Adrenal gland (tissue), 12 donors: ENCODE results near the gene TLE7. TPM values are rescaled to one million over a fixed set of nuclear protein-coding genes. Genes with fewer than 3 reads are reported as not detected.

Experiments
- DNase-seq, 7 donors: peaks; one replicate each; pipeline ENCODE4 v3.0.0-alpha.2; 2019 to 2020
- H3K27ac ChIP-seq, 5 donors: fragments of 200-600 bp; sonication (generic) in 4 of 5; 1 replicate in 3 of 5; 2 replicates in 2 of 5; pipeline versions ENCODE4 v1.5.1 to v1.8.0; 2016 to 2020; ENCODE audit warnings: mild to moderate bottlenecking in 1 of 5
- H3K27me3 ChIP-seq: fragments of 200-600 bp; 2 replicates; pipeline ENCODE4 v1.8.0; 2021
- H3K36me3 ChIP-seq, 2 donors: fragments of 200-600 bp; replicated peaks in 1 of 2; 1 replicate in 1 of 2; 2 replicates in 1 of 2; pipeline versions ENCODE4 v1.5.1 to v1.8.0; 2018 to 2022
- H3K4me1 ChIP-seq, 2 donors: fragments of 200-600 bp; replicated peaks in 1 of 2; 1 replicate in 1 of 2; 2 replicates in 1 of 2; pipeline versions ENCODE4 v1.5.1 to v1.8.0; 2018 to 2021
- H3K4me3 ChIP-seq, 4 donors: fragments of 200-600 bp; sonication (generic) in 3 of 4; one replicate each; pipeline ENCODE4 v1.5.1; 2016 to 2018
- H3K9me3 ChIP-seq, 3 donors: fragments of 200-600 bp; sonication (generic) in 1 of 3; replicated peaks in 1 of 3; 1 replicate in 2 of 3; 2 replicates in 1 of 3; pipeline versions ENCODE4 v1.5.1 to v1.8.0; 2016 to 2021
- CTCF ChIP-seq, 6 experiments: fragments of 450-650 bp in 4 of 6; fragments of 200-600 bp in 2 of 6; sonication (generic) in 1 of 6; IDR thresholded peaks; 1 replicate in 5 of 6; 2 replicates in 1 of 6; pipeline versions ENCODE4 v1.5.1 to v1.8.0; 2016 to 2021; ENCODE audit warnings: antibody characterized with exemption in 6 of 6, mild to moderate bottlenecking in 2 of 6, moderate library complexity in 1 of 6
- POLR2A ChIP-seq, 2 donors: fragments of 450-650 bp; IDR thresholded peaks; one replicate each; pipeline ENCODE4 v1.6.1; 2017; ENCODE audit warnings: antibody characterized with exemption in 2 of 2, mild to moderate bottlenecking in 2 of 2, moderate library complexity in 1 of 2
- WGBS, 4 donors: extraction: QIAGEN DNeasy Blood & Tissue Kit in 2 of 4; methylation state at CpG; one replicate each; pipeline versions ENCODE4 v1.1.5 to v1.1.7; 2013 to 2017; 5-methylcytosine and 5-hydroxymethylcytosine counted together
- intact Hi-C, 2 donors: fragments of 100-400 bp; cut with DNase I; formaldehyde crosslinking; loops; one replicate each; pipeline versions ENCODE4 v1.14.1 to v1.15.0; 2022 to 2023
- polyA plus RNA-seq, 3 donors: library from polyadenylated mRNA; stranded (reverse); fragments of 200-250 nt in 2 of 3; fragments of 350-450 nt in 1 of 3; fragmentation: Illumina TruSeq in 1 of 3; extraction: RNeasy Lipid Tissue Mini Kit (QIAGEN cat#74804) in 1 of 3; gene quantifications; one replicate each; pipeline ENCODE4 v1.2.3, GENCODE V29; 2013 to 2014
- total RNA-seq, 9 donors: library from RNA; depleted of rRNA in 4 of 9; stranded (reverse); fragments of >200 nt in 4 of 9; fragments of 120-200 nt in 1 of 9; fragmentation: NEBNext Ultra II Directional in 1 of 9; extraction: Animal tissue kit (Norgen Biotek cat#: 25700) in 1 of 9; gene quantifications; one replicate each; pipeline versions ENCODE4 v1.1.0 to v1.2.4, GENCODE V29; 2013 to 2023
- donor health status: healthy with polysubstance abuse.
- donor health status: Bipolar disorder and iron deficiency.
- donor health status: DM: yes; HTN: yes; CAD: no.
- donor health status: DM: no; HTN: no; CAD: no.
- donor health status: DM: no; HTN: no; CAD: no.
- donor health status: DM: yes; HTN: yes; CAD: no.

Gene TLE7
- total and polyA plus RNA-seq, 12 donors: not detected

GRCh38 chr16:71484006-71484893 is 42.4 kb upstream of the TLE7 start:
- DNase-seq: peak; percentile 84 to 96 (median 91)
- Histone ChIP-seq H3K4me3 (peak overlapping the region in 3 of 4 donors; percentile 76 to 95 (median 87)), H3K27me3 (no peaks in the 10 kb centered on the region), H3K9me3 (no peaks in the 10 kb centered on the region), H3K4me1 (peaks cover 3 to 12% of the 10 kb centered on the region in 2 donors), H3K27ac (peak overlapping the region; percentile 81 to 98 (median 97)), H3K36me3 (no peaks in the 10 kb centered on the region)
- WGBS, 4 donors: 1% methylated on average over 19 to 44 of the region's 44 CpGs
- TF ChIP-seq POLR2A (IDR thresholded peaks at IDR 0.05): peak; percentile 80 to 87
- TF ChIP-seq CTCF (IDR thresholded peaks at IDR 0.05): no peak
- intact Hi-C loops: no loop called here

GRCh38 chr16:71482569-71482968 is 40.7 kb upstream of the TLE7 start:
- Histone ChIP-seq H3K4me3 (no peak overlapping the region), H3K4me1 (peaks cover 3 to 12% of the 10 kb centered on the region in 2 donors), H3K27me3 (no peaks in the 10 kb centered on the region), H3K9me3 (no peaks in the 10 kb centered on the region), H3K36me3 (peaks cover 0 to 7% of the 10 kb centered on the region in 2 donors), H3K27ac (no peak overlapping the region)
- no peak for TF ChIP-seq CTCF (IDR thresholded peaks at IDR 0.05)
- no peak for TF ChIP-seq POLR2A (IDR thresholded peaks at IDR 0.05)
- intact Hi-C loops: no loop called here
- WGBS, 4 donors: 90 to 95% (median 93%) methylated on average over 5 of the region's 5 CpGs
- DNase-seq: no peak

GRCh38 chr16:71480956-71481355 is 39.1 kb upstream of the TLE7 start:
- no peak for DNase-seq
- H3K27ac ChIP-seq: no peak overlapping the region
- H3K4me3 ChIP-seq: no peak overlapping the region
- TF ChIP-seq CTCF (IDR thresholded peaks at IDR 0.05): no peak
- no peak for TF ChIP-seq POLR2A (IDR thresholded peaks at IDR 0.05)
- H3K9me3 ChIP-seq: no peaks in the 10 kb centered on the region
- H3K27me3 ChIP-seq: no peaks in the 10 kb centered on the region
- intact Hi-C loops: no loop called here
- peaks cover 0 to 21% of the 10 kb centered on the region in 2 donors for H3K36me3 ChIP-seq
- WGBS, 4 donors: 92 to 95% (median 94%) methylated on average over 2 of the region's 2 CpGs
- peaks cover 3 to 12% of the 10 kb centered on the region in 2 donors for H3K4me1 ChIP-seq

- no peak overlapping the region for H3K4me3 ChIP-seq
- TF ChIP-seq CTCF (IDR thresholded peaks at IDR 0.05) (peak in 5 of 6 experiments; percentile 20 to 45 (median 32)), POLR2A (IDR thresholded peaks at IDR 0.05) (no peak)
- peaks cover 3 to 7% of the 10 kb centered on the region in 2 donors for H3K4me1 ChIP-seq
- H3K27ac ChIP-seq: no peak overlapping the region
- no peaks in the 10 kb centered on the region for H3K9me3 ChIP-seq
- H3K27me3 ChIP-seq: no peaks in the 10 kb centered on the region
- intact Hi-C loops: no loop called here
- H3K36me3 ChIP-seq: peaks cover 0 to 27% of the 10 kb centered on the region in 2 donors
- peak in 5 of 7 donors; percentile 25 to 46 (median 30) for DNase-seq
- WGBS, 4 donors: 44 to 59% (median 53%) methylated on average over 3 of the region's 3 CpGs
Measured at GRCh38 chr16:71479420-71479819, 37.6 kb upstream of the TLE7 start.
